Measurements from ENCODE around the gene PFKL.
"Not testable (repeated sequence)": the region's sequence is repeated elsewhere in the genome, so short reads cannot be mapped to it uniquely, and the experiment has no call there.

PFKL gene

GRCh38 chr21:44335266-44336059 lies 35.6 kb downstream of the PFKL start:
- Histone ChIP-seq H3K36me3 (ENCODE audit: insufficient read depth, insufficient read length, low read length) (peaks cover 57% of the 10 kb centered on the region), H3K4me1 (ENCODE audit: insufficient read depth, insufficient read length) (peaks cover 28% of the 10 kb centered on the region), H3K9ac (ENCODE audit: insufficient read length, low read depth) (no peak overlapping the region), H3K9me3 (ENCODE audit: insufficient read depth, low read length) (no peaks in the 10 kb centered on the region), H3K4me3 (ENCODE audit: insufficient read length, low read depth) (no peak overlapping the region), H3K27me3 (ENCODE audit: insufficient read depth, insufficient read length) (no peaks in the 10 kb centered on the region)
- no peak for TF ChIP-seq ZNF274 (IDR thresholded peaks at IDR 0.05; ENCODE audit: low read depth, low read length)
- no peak for TF ChIP-seq YY1 (IDR thresholded peaks at IDR 0.05; ENCODE audit: insufficient read depth, insufficient read length)
- TF ChIP-seq SUZ12 (IDR thresholded peaks at IDR 0.05; ENCODE audit: extremely low read depth, insufficient read depth, insufficient read length), result no peak
- no peak for DNase-seq (ENCODE audit: low read depth, low spot score)

GRCh38 chr21:44337449-44337848 lies 37.6 kb downstream of the PFKL start:
- TF ChIP-seq SUZ12 (IDR thresholded peaks at IDR 0.05; ENCODE audit: extremely low read depth, insufficient read depth, insufficient read length), result no peak
- no peak for TF ChIP-seq YY1 (IDR thresholded peaks at IDR 0.05; ENCODE audit: insufficient read depth, insufficient read length)
- no peak for TF ChIP-seq ZNF274 (IDR thresholded peaks at IDR 0.05; ENCODE audit: low read depth, low read length)

GRCh38 chr21:44337941-44338895 lies 38.4 kb downstream of the PFKL start:
- peak; percentile 30 for DNase-seq (ENCODE audit: low read depth, low spot score)
- Histone ChIP-seq H3K4me1 (ENCODE audit: insufficient read depth, insufficient read length) (peaks cover 24% of the 10 kb centered on the region), H3K9me3 (ENCODE audit: insufficient read depth, low read length) (no peaks in the 10 kb centered on the region), H3K27me3 (ENCODE audit: insufficient read depth, insufficient read length) (no peaks in the 10 kb centered on the region), H3K4me3 (ENCODE audit: insufficient read length, low read depth) (peak overlapping the region; percentile 36), H3K36me3 (ENCODE audit: insufficient read depth, insufficient read length, low read length) (peaks cover 33% of the 10 kb centered on the region), H3K9ac (ENCODE audit: insufficient read length, low read depth) (peak overlapping the region; percentile 79)
- no peak for TF ChIP-seq SUZ12 (IDR thresholded peaks at IDR 0.05; ENCODE audit: extremely low read depth, insufficient read depth, insufficient read length)
- no peak for TF ChIP-seq ZNF274 (IDR thresholded peaks at IDR 0.05; ENCODE audit: low read depth, low read length)
- TF ChIP-seq YY1 (IDR thresholded peaks at IDR 0.05; ENCODE audit: insufficient read depth, insufficient read length), result no peak

More at GRCh38 chr21:44337449-44337848, 37.6 kb downstream of the PFKL start:
- Histone ChIP-seq H3K36me3 (ENCODE audit: insufficient read depth, insufficient read length, low read length) (peaks cover 39% of the 10 kb centered on the region), H3K27me3 (ENCODE audit: insufficient read depth, insufficient read length) (no peaks in the 10 kb centered on the region), H3K9ac (ENCODE audit: insufficient read length, low read depth) (no peak overlapping the region), H3K9me3 (ENCODE audit: insufficient read depth, low read length) (no peaks in the 10 kb centered on the region), H3K4me3 (ENCODE audit: insufficient read length, low read depth) (no peak overlapping the region), H3K4me1 (ENCODE audit: insufficient read depth, insufficient read length) (peaks cover 26% of the 10 kb centered on the region)
- no peak for DNase-seq (ENCODE audit: low read depth, low spot score)

DNA sequence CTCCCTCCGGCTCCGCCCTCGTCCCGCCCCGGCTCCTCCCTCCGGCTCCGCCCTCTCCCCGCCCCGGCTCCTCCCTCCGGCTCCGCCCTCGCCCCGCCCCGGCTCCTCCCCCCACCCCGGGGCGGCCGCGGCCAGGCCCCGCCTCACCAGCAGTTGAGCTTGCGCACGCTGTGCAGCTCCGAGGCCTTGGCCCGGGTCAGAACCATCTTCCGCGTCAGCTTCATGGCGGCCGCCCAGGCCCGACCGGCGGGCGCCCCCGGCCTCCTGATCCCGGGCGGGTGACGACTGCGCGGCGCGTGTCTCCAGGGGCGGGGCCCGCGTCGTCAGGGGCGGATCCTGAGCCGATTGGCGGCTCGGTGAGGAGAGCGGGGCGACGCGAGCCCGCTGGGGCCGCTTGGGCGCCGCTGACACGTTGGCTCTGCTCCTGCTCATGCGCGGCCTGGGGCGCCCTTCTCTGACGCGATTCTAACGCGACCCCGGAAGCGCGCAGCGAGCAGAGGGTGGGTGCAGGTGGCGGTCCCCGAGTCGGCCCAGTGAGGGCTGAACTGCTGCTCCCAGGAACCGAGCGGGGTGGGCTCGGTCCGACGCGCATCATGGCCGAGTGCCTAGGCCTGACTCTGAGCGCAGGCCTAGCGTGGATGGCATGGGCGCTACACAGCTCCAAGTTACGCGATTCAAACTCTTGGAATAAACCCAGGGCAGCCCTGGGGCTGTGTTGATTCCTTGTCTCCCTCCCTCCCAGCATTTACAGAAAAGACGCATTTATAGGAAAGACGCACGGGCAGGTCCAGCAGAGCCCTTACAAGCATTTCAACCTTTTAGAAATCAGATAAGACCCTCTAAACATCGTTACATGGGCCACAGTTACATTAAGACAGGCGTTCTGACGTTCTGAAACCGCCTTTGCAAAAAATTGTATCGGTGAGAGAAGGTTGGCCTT lies 39.4 kb downstream of the PFKL start, which contains the start of gene CFAP410:
Gene CFAP410 (minus strand): TSS at position 420 of the 940 bp plus-strand sequence. CDS start 196 bp downstream, at position 224.
- Histone ChIP-seq H3K4me3 (ENCODE audit: insufficient read length, low read depth) (peak within 1 kb of the TSS; percentile 73), H3K27me3 (ENCODE audit: insufficient read depth, insufficient read length) (no peaks in the 10 kb centered on the region), H3K4me1 (ENCODE audit: insufficient read depth, insufficient read length) (peaks cover 14% of the 10 kb centered on the region), H3K36me3 (ENCODE audit: insufficient read depth, insufficient read length, low read length) (peaks cover 23% of the 10 kb centered on the region), H3K9ac (ENCODE audit: insufficient read length, low read depth) (peak within 1 kb of the TSS; percentile 94), H3K9me3 (ENCODE audit: insufficient read depth, low read length) (no peaks in the 10 kb centered on the region)
- peak; percentile 97 for DNase-seq (ENCODE audit: low read depth, low spot score)
- no peak for TF ChIP-seq SUZ12 (IDR thresholded peaks at IDR 0.05; ENCODE audit: extremely low read depth, insufficient read depth, insufficient read length)

- H3K27me3 ChIP-seq (ENCODE audit: insufficient read depth, insufficient read length); H3K9ac ChIP-seq (ENCODE audit: insufficient read length, low read depth); H3K4me3 ChIP-seq (ENCODE audit: insufficient read length, low read depth); H3K36me3 ChIP-seq (ENCODE audit: insufficient read depth, insufficient read length, low read length); H3K9me3 ChIP-seq (ENCODE audit: insufficient read depth, low read length); DNase-seq (ENCODE audit: low read depth, low spot score): not testable (repeated sequence)
- H3K4me1 ChIP-seq (ENCODE audit: insufficient read depth, insufficient read length), result peaks cover 25% of the 10 kb centered on the region
These were observed 42.0 kb downstream of the PFKL start for GRCh38 chr21:44341726-44342458.

- H3K9me3 ChIP-seq (ENCODE audit: insufficient read depth, low read length); H3K9ac ChIP-seq (ENCODE audit: insufficient read length, low read depth); H3K36me3 ChIP-seq (ENCODE audit: insufficient read depth, insufficient read length, low read length); DNase-seq (ENCODE audit: low read depth, low spot score); H3K4me3 ChIP-seq (ENCODE audit: insufficient read length, low read depth): not testable (repeated sequence)
- Histone ChIP-seq H3K27me3 (ENCODE audit: insufficient read depth, insufficient read length) (peaks cover 11% of the 10 kb centered on the region), H3K4me1 (ENCODE audit: insufficient read depth, insufficient read length) (peaks cover 25% of the 10 kb centered on the region)
These were observed 43.1 kb downstream of the PFKL start for GRCh38 chr21:44342981-44343380.
